GM19351 (cell line): ENCODE results near the gene UBE2Z.
"Not testable (repeated sequence)": the region's sequence is repeated elsewhere in the genome, so short reads cannot be mapped to it uniquely, and the experiment has no call there.

ENCODE experiments used
- ATAC-seq: cut with Tn5 transposase; IDR thresholded peaks from one replicate; pipeline ENCODE4 v1.9.1; 2021; ENCODE audit warnings: mild to moderate bottlenecking, moderate library complexity; ENCODE audit not compliant: unreplicated experiment

The UBE2Z gene

GRCh38 chr17:48908047-48908843 is at the start of gene UBE2Z:
Gene UBE2Z (plus strand): TSS chr17:48908407. CDS start chr17:48908504, 97 bp downstream.
- ATAC-seq, result peak; percentile 81

DNA sequence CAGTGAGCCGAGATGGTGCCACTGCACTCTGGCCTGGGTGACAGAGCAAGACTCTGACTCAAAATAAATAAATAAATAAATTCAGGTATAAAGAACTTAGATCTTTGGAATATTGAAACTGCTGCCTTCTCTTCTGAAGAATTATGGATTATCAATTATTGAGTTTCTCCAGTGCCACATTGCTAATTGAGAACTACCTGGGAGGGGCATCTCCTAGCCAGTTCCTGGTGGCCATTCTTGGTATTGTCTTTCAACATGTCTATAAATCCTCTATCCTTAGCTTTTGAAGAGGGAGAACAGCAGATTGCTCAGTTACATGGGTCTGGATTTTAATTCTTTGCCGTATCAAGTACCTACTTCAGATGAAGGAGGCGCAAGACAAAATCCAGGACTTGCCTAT is 48.2 kb upstream of the UBE2Z start:
- no peak for ATAC-seq

DNA sequence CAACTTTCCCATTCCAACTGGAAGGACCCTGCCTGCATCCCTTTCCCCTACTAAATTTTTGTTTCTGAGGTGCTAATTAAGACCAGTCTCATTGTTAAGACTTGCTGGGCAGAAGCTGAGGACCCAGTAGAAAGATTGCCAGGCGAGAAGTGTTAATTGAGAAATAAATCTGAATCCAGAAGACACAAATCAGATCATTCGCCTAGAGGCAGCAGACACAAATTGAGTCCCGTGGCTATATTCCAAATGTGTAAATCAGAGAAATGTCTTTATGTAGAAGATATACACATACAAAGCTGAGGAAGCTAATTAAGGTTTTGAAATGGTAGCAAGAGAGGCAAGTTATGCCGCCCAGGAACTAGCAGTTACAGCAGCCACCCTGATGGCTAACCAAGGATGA is 47.8 kb upstream of the UBE2Z start:
- no peak for ATAC-seq

- no peak for ATAC-seq
Measured at GRCh38 chr17:48868916-48869500, 39.2 kb upstream of the UBE2Z start.

DNA sequence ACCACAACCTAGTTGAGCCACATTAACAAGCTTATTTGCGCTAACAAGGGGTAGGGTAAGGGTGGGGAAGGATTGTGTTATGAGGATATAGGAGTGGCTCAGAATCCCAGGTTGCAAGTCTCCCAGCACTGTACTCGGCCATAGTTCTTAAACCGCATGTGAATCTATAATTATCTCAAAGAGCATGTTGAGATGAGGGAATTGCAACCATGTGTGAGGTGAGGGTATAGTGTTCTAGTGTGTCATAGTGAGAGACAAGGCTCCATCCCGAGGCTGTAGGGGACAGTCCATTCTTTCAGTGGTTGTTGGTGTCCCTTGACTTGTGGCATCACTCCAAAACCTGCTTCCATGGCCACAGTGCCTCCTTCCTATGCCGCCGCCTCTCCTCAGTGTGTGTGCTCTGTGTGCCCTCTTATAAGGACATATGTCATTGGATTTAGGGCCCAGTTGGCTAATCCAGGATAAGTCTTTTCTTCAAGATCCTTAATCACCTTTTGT is 38.3 kb upstream of the UBE2Z start:
- no peak for ATAC-seq

- ATAC-seq, result no peak
Measured at GRCh38 chr17:48871035-48871550, 37.1 kb upstream of the UBE2Z start.

DNA sequence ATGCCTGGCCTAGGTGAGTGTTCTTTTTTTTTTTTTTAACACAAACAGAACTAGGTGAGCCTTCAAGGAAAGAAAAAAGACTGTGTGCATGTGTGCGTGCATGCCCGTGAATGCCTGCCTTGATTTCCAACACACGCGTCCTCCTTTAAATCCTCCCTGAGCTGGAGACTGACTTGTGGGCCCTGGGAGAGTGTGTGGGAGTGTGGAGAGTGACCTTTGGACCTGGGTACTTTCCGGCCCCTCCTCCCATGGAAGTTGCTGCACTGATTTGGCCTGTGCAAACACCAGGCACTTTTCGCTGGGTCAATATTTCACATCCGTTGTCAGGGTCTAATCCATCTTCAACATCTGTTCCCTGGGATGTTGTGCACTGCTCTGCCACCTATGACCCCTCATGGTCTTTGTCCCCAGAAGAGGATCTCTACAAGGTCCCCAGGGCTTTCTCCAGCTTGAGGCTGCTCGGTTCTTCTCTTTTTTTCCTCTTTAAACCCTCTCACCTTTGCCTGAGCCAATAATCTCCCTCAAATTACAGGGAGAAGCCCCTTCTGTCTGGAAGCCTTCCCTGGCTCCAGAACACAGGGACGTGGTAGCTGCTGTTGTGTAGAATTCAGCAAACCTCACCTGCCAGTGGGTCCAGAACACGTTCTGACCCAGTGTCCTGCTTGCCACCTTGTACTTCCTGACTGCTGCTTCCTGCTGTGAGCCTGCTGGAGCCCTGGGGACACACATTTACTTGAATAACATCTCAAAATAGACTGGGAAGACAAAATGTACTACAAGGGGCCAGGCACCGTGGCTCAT is 36.5 kb upstream of the UBE2Z start:
- ATAC-seq, result no peak

- ATAC-seq, result not testable (repeated sequence)
Measured at GRCh38 chr17:48872409-48872808, 35.8 kb upstream of the UBE2Z start.

GRCh38 chr17:48873209-48873608 is 35.0 kb upstream of the UBE2Z start:
- no peak for ATAC-seq

DNA sequence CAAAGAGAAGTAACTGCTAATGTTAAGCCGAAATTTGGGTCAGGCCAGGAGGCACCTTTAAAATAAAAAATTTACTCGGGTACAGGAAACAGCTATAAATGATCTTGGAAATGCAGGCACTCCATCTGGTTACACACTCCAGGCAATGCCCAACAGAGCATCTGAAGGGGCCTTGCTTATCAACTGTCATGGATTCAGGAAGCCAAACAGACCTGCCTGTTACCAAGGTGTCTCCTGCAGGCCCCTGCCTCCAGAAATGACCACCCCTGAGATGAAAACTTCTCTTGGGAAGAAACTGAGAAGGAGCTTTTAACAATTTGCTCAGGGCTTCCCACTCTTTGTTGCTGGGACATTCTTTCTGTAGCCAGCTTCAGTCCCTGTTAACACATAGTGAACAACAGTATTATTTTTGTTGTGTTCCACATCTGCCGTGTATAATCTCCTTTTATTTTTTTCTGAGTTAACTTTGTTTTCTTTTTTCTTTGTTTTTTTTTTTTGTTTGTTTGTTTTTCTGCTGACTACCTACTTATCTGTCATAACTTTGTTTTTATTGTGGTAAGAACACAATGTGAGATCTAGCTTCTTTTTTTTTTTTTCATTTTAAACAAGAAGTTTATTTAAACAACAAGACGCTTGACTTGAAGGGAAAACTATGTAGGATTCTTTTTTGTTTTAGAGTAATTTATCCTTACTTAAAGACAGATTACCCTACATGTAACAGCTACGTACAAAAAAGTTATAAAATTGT is 34.3 kb upstream of the UBE2Z start:
- ATAC-seq, result no peak

DNA sequence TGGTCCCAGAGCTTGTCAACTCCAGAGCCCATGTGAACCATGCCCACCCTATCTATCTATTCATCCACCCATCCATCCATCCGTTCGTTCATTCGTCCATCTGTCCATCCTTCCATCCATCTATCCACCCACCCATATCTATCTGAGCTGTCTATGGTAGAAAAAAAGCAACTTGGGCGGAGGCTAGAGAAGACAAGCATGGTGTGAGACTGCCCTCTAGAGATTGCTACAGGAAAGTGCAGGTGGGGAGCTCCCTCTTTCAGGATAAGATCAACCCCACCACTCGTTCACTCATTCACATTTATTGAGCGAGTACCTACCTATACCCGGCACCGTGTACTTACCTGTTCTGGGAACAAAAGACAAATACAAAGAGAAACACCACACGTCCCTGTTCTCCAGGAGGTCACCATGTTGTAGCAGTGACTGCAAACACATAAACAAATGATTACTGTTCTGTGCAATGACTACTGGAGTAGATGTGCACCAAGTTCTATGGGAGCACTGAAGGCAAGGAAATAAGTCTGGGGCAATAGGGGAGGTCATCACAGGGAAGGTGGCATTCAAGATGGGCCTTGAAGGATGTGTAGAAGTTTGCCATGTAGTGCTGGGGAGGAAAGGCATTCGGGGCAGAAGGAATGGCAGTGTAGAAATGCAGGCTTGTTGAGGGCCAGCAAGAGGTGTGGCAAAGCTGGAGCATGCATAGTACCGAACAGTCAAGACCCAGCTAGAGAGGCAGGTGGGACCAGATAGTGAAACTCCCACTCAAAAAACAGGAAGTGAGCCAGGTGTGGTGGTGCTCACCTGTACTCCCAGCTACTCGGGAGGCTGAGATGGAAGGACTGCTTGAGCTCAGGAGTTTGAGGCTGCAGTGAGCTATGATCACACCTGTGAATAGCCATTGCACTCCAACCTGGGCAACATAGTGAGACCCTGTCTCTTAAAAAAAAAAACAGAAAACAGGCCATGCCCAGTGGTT is 29.0 kb upstream of the UBE2Z start:
- no peak for ATAC-seq

- ATAC-seq, result no peak
Measured at GRCh38 chr17:48882272-48882671, 25.9 kb upstream of the UBE2Z start.

- ATAC-seq, result no peak
Measured at GRCh38 chr17:48883171-48883570, 25.0 kb upstream of the UBE2Z start.

- no peak for ATAC-seq
Measured at GRCh38 chr17:48890086-48890485, 18.1 kb upstream of the UBE2Z start.

DNA sequence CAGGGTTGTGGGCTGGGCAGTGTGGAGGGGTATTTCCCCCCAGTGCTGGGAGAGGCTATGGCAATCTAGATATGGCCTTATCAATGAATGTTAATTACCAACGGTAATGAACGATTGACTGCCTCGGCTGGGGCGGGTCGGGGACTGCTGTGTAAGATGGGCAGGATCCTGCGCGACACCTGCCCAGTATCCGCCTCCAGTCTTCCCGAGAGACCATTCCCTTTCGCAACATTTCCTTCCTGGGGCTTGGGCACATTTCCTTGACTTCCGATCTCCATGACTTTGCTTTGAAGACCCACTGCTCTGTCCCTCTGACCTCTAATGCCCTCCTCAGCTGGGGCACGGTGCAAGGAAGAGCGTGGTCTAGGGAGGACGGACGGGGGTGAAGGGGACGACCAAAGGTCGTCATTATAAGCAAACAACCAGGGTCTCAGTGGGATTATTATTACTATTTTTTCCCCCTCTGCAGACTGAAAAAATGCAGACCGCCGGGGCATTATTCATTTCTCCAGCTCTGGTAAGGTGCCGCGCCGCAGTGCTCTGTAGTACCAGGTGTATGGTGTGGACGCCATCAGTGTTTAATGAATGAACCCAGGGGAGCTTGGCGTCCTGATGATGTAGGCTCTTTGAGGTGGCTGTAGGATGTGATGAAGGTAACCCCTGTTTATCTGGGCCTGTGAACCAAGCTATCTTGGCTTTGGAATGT is 15.1 kb upstream of the UBE2Z start:
- ATAC-seq, result no peak

GRCh38 chr17:48893646-48894508 is 14.3 kb upstream of the UBE2Z start:
- no peak for ATAC-seq

DNA sequence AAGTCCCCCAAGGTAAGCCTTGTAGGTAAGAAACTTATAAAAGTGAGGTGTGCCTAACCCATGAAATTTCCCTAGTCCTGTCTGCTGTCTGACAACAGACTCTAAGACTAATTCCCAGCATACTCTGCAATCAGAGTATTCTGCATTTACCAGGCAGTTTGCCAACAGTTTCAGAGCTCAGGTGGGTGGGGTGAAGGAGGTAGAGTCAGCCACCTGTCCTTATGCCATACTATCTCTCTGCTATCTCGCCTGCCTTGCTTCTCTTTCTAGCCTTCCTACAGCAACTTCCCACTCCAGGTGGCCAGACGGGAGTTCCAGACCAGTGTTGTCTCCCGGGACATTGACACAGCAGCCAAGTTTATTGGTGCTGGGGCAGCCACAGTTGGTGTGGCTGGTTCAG is 13.3 kb upstream of the UBE2Z start:
- no peak for ATAC-seq

- ATAC-seq, result no peak
Measured at GRCh38 chr17:48901241-48901640, 7.0 kb upstream of the UBE2Z start.
